Liver (tissue), 3 donors: ENCODE measurements around the gene SKAP1.

Experiments used
- EGR1 ChIP-seq, 2 donors: IDR thresholded peaks; 2 replicates each; pipeline ENCODE4 v1.6.1; 2016 to 2018; ENCODE audit warnings: antibody characterized with exemption in 2 of 2, low read depth in 2 of 2
- GABPA ChIP-seq, 2 donors: IDR thresholded peaks in 1 of 2; conservative IDR thresholded peaks in 1 of 2; 2 replicates each; pipeline ENCODE4 v1.6.1; 2016; ENCODE audit warnings: antibody characterized with exemption in 2 of 2, mild to moderate bottlenecking in 1 of 2, moderate library complexity in 1 of 2
- HNF4A ChIP-seq, 2 donors: conservative IDR thresholded peaks; 2 replicates each; pipeline ENCODE4 v1.6.1; 2016; ENCODE audit warnings: antibody characterized with exemption in 2 of 2, mild to moderate bottlenecking in 2 of 2
- JUND ChIP-seq, 2 donors: IDR thresholded peaks; 2 replicates each; pipeline ENCODE4 v1.6.1; 2016; ENCODE audit warnings: antibody characterized with exemption in 2 of 2
- RAD21 ChIP-seq, 2 donors: IDR thresholded peaks; 2 replicates each; pipeline ENCODE4 v1.6.1; 2016; ENCODE audit warnings: antibody characterized with exemption in 2 of 2, mild to moderate bottlenecking in 2 of 2
- RXRA ChIP-seq, 2 donors: IDR thresholded peaks; 2 replicates each; pipeline ENCODE4 v1.6.1; 2017 to 2018; ENCODE audit warnings: antibody characterized with exemption in 2 of 2, mild to moderate bottlenecking in 1 of 2
- SP1 ChIP-seq: IDR thresholded peaks from 2 replicates; pipeline ENCODE4 v1.6.1; 2018; ENCODE audit warnings: antibody characterized with exemption, mild to moderate bottlenecking
- TAF1 ChIP-seq: conservative IDR thresholded peaks from 2 replicates; pipeline ENCODE4 v1.6.1; 2016; ENCODE audit warnings: antibody characterized with exemption, mild to moderate bottlenecking
- YY1 ChIP-seq: IDR thresholded peaks from 2 replicates; pipeline ENCODE4 v1.6.1; 2016; ENCODE audit warnings: antibody characterized with exemption, mild to moderate bottlenecking
- TF ChIP-seq, protein P1 (sequence below): fragments of 150-350 bp; IDR thresholded peaks from 2 replicates; pipeline ENCODE4 v1.5.1; 2017; ENCODE audit warnings: improper control_type of control experiment, low read depth, low read length; ENCODE audit not compliant: missing input control
- TF ChIP-seq, protein P2 (sequence below): IDR thresholded peaks from 2 replicates; pipeline ENCODE4 v1.6.1; 2016; ENCODE audit warnings: antibody characterized with exemption, mild to moderate bottlenecking
- TF ChIP-seq, protein P3 (sequence below): IDR thresholded peaks from 2 replicates; pipeline ENCODE4 v1.6.1; 2016; ENCODE audit warnings: antibody characterized with exemption
- TF ChIP-seq, protein P4 (sequence below): IDR thresholded peaks from 2 replicates; pipeline ENCODE4 v1.6.1; 2016; ENCODE audit warnings: antibody characterized with exemption
- donor health status: healthy.
- donor health status: healthy.

DNA sequence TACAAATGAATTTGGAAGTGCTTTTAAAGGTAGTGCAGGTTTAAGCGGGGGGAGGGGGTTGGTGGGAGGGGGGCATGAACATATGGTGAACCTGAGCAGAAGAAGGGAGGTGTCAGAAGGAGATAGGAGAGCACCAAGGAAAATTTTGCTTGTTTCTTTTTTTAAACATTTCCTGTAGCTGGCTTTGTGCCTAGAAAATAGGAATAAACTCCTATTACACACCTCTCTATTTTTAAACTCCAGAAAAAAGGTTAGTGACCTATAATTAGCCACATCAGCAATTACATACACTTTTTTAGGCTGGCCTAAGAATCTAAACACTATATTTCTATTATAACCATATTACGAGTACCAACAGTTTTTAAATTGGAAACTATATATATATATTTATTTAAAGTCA, 159.1 kb downstream of the SKAP1 start:
- TF ChIP-seq, protein P1, sequence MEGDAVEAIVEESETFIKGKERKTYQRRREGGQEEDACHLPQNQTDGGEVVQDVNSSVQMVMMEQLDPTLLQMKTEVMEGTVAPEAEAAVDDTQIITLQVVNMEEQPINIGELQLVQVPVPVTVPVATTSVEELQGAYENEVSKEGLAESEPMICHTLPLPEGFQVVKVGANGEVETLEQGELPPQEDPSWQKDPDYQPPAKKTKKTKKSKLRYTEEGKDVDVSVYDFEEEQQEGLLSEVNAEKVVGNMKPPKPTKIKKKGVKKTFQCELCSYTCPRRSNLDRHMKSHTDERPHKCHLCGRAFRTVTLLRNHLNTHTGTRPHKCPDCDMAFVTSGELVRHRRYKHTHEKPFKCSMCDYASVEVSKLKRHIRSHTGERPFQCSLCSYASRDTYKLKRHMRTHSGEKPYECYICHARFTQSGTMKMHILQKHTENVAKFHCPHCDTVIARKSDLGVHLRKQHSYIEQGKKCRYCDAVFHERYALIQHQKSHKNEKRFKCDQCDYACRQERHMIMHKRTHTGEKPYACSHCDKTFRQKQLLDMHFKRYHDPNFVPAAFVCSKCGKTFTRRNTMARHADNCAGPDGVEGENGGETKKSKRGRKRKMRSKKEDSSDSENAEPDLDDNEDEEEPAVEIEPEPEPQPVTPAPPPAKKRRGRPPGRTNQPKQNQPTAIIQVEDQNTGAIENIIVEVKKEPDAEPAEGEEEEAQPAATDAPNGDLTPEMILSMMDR = no peak
- TF ChIP-seq YY1 (no peak), TAF1 (no peak), RAD21 (IDR thresholded peaks at IDR 0.05) (no peak), SP1 (no peak), JUND (IDR thresholded peaks at IDR 0.05) (no peak), EGR1 (IDR thresholded peaks at IDR 0.05; ENCODE audit: low read depth in 2 of 2) (no peak), GABPA (IDR thresholded peaks at IDR 0.05 in 1 of 2, conservative IDR thresholded peaks at IDR 0.05 in 1 of 2) (no peak), HNF4A (conservative IDR thresholded peaks at IDR 0.05) (no peak), RXRA (IDR thresholded peaks at IDR 0.05) (no peak)
- TF ChIP-seq, protein P2, sequence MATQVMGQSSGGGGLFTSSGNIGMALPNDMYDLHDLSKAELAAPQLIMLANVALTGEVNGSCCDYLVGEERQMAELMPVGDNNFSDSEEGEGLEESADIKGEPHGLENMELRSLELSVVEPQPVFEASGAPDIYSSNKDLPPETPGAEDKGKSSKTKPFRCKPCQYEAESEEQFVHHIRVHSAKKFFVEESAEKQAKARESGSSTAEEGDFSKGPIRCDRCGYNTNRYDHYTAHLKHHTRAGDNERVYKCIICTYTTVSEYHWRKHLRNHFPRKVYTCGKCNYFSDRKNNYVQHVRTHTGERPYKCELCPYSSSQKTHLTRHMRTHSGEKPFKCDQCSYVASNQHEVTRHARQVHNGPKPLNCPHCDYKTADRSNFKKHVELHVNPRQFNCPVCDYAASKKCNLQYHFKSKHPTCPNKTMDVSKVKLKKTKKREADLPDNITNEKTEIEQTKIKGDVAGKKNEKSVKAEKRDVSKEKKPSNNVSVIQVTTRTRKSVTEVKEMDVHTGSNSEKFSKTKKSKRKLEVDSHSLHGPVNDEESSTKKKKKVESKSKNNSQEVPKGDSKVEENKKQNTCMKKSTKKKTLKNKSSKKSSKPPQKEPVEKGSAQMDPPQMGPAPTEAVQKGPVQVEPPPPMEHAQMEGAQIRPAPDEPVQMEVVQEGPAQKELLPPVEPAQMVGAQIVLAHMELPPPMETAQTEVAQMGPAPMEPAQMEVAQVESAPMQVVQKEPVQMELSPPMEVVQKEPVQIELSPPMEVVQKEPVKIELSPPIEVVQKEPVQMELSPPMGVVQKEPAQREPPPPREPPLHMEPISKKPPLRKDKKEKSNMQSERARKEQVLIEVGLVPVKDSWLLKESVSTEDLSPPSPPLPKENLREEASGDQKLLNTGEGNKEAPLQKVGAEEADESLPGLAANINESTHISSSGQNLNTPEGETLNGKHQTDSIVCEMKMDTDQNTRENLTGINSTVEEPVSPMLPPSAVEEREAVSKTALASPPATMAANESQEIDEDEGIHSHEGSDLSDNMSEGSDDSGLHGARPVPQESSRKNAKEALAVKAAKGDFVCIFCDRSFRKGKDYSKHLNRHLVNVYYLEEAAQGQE = no peak
- TF ChIP-seq, protein P3, sequence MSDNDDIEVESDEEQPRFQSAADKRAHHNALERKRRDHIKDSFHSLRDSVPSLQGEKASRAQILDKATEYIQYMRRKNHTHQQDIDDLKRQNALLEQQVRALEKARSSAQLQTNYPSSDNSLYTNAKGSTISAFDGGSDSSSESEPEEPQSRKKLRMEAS = no peak
- TF ChIP-seq, protein P4, sequence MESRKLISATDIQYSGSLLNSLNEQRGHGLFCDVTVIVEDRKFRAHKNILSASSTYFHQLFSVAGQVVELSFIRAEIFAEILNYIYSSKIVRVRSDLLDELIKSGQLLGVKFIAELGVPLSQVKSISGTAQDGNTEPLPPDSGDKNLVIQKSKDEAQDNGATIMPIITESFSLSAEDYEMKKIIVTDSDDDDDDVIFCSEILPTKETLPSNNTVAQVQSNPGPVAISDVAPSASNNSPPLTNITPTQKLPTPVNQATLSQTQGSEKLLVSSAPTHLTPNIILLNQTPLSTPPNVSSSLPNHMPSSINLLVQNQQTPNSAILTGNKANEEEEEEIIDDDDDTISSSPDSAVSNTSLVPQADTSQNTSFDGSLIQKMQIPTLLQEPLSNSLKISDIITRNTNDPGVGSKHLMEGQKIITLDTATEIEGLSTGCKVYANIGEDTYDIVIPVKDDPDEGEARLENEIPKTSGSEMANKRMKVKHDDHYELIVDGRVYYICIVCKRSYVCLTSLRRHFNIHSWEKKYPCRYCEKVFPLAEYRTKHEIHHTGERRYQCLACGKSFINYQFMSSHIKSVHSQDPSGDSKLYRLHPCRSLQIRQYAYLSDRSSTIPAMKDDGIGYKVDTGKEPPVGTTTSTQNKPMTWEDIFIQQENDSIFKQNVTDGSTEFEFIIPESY = no peak
